Myocyte (in vitro differentiated cells): ENCODE measurements around the gene CRYBG2. TPM values are rescaled to one million over a fixed set of nuclear protein-coding genes. Genes with fewer than 3 reads are reported as not detected.
A peak's percentile ranks its signal among the peaks of the same experiment; 100 is the strongest.
"Not testable (repeated sequence)": the region's sequence is repeated elsewhere in the genome, so short reads cannot be mapped to it uniquely, and the experiment has no call there.

ENCODE experiments used
- DNase-seq: peaks from one replicate; pipeline ENCODE4 v3.0.0-alpha.2; 2012; ENCODE audit warnings: low read depth
- total RNA-seq: library from RNA; depleted of rRNA; stranded (reverse); fragments of >200 nt; gene quantifications from 2 replicates; pipeline ENCODE4 v1.2.3, GENCODE V29; 2014

CRYBG2 gene
- total RNA-seq, 1 donor from 2014 or later, result not detected

DNA sequence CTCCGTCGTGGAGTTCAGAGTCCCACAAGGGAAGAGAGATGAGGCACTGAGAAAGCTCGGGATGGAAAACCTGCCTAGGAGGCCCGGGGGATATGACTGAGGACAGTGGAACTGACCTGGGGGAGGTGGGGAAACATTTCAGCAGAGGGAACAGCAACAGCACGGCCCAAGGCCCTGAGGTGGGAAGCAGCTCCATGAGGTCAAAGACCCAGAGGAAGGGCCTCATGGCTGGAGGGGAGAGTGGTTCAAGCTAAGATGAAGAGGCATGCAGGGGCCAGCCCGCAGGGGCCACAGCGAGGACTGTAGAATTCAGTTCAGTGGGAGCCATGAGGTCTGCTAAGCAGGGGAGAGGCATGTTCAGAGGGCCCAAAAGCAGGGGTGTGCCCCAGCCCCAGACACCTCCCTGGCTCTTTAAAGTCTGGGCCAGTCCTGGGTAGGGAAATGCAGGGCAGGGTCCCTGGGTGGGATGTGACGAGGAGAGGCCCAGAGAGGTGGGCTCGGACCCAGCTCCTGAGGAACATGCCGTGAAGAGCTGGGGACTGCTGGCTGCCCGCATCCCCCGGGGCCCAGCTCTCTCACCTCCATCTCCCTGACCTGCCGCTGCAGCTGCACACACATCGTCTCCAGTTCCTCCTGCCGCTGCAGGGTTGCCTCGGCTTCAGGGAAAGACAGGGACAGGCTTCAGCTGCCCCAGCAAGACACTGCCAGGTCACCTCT lies 57.4 kb downstream of the CRYBG2 start:
- no peak for DNase-seq

DNA sequence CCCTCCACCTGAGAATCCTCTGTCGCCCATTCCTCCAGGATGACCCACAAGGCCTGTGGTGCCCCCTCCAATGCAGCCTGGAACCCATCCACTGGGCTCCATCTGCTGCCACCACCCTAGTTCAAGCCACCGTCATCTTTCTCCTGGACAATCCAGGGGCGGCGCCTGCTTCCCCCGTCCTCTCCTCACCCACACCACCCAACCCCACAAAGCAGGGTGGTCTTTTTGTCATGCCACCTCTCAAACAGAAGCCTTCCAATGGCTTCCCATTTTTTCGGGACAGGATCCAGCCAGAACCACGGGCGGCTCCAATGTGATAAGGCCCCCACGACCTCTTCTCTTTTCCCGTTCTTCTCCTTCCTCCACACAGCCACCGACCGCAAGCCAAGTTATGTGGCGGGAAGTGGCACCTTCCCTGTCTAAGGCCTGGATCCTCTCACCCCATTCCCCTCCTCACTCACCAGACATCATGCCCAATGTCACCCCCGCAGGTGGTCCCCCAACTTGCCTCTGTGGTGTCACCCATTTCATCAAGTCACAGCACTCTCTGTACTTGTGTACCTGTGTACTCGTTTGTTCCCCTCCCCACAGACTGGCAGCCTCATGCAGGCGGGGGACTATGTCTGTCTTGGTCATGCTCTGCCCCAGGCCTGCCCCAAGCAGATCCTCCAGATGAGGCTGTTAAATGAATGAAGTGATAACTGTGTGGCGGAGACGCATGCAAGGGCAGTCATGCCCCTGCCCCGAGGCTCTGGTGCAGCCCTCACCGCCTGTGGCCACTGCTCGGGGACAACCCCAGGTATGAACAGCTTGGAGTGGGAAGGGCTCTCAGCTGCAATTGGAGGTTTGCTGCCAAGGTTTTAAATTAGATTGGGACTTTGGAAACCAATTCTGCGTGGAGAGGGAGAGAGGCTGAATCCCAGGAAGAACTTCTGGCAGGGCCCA lies 58.5 kb downstream of the CRYBG2 start:
- no peak for DNase-seq

DNA sequence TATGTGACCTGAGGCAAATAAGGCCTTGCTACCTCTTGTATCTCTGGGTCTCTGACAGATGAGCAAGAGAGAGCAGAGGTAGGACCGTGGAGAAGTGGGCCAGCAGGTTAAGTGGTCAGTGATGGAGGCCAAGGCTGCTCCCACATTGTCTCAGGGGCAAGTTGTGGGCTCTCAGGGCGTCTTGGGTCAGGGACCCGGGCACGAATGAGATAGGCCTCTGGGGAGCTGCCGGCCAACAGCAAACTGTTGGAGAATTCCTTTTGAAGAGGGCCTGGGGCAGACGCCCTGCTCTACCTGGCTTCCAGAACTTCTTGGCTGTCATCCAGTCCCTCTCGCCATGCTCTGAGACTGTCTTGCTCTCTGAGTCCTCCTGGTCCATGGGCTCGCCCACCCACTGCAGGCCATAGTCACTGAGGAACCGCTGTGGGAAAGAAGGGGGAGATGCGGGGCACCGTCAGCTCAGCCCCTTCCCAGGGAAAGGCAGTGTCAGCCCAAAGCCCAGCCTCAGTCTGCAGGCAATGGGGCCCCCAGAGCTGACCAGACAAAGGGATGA lies 59.9 kb downstream of the CRYBG2 start:
- DNase-seq, result no peak

DNA sequence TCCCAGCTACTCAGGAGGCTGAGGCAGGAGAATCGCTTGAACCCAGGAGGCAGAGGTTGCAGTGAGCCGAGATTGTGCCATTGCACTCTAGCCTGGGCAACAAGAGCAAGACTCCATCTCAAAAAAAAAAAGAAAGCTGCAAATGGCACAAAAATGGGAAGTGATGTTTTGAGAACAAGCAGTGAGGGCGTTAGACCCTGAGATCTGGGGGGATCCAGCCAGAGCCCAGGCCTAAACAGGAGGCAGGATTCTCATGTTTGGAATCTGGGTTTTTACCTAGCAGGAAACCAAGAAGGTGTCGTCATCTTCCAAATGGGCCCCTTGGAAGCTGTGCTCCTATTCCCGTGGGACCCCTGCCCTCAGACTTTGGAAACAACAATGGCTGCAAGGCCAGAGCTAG lies 61.2 kb downstream of the CRYBG2 start:
- DNase-seq, result not testable (repeated sequence)

DNA sequence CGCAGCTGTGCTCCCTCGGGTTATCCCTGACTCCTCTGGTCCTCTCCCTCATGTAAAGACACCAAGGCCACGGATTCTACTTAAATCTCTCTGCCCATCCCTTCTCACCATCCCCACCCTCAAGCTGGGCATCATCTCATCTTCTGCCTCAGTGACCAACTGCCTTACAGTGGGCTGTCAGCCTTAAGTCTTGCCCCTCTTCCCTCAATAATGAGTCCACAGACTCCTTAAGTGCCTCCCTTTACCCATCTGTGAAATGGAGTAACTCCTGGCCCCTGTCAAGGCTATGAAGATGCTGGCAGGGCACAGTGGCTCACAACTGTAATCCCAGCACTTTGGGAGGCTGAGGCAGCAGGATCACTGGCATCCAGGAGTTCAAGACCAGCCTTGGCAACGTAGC lies 62.0 kb downstream of the CRYBG2 start:
- DNase-seq, result no peak

DNA sequence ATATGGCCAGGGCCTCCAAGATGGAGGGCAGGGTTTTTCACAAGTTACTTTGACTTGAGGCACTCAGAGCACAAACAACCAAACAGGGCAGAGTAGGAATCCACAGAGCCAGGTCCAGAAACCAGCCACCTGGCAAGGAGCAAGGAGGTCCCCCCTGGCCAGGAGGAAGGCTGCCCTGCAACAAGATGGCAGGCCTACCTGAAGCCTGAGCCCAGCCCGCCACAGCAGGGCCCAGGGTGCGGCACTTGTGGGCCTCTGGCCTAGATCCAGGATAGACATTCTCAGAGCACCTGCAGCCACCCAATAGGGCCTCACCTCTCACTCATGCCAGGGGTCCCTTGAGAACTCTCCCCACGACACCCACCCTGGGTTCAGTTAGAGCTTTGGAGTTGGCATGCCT lies 62.5 kb downstream of the CRYBG2 start:
- no peak for DNase-seq

DNA sequence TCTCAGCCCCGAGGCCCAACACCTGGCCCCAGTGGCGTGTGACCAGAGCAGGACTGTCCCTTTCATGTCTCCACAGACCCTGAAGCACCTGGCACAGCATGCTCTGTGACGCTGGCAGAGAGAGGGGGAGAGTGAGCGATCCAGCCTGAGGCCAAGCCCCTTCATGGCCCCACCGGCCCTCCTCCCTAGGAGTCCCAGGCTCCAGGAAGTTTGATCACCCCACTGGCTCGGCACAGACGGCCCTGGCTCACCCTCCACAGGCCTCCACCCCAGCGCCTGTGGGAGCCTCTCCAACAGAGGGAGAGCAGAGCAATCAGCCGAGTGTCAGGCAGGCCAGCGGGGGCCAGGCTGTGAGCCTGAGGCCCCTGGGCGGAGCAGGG lies 63.1 kb downstream of the CRYBG2 start:
- DNase-seq, result peak; percentile 2

DNA sequence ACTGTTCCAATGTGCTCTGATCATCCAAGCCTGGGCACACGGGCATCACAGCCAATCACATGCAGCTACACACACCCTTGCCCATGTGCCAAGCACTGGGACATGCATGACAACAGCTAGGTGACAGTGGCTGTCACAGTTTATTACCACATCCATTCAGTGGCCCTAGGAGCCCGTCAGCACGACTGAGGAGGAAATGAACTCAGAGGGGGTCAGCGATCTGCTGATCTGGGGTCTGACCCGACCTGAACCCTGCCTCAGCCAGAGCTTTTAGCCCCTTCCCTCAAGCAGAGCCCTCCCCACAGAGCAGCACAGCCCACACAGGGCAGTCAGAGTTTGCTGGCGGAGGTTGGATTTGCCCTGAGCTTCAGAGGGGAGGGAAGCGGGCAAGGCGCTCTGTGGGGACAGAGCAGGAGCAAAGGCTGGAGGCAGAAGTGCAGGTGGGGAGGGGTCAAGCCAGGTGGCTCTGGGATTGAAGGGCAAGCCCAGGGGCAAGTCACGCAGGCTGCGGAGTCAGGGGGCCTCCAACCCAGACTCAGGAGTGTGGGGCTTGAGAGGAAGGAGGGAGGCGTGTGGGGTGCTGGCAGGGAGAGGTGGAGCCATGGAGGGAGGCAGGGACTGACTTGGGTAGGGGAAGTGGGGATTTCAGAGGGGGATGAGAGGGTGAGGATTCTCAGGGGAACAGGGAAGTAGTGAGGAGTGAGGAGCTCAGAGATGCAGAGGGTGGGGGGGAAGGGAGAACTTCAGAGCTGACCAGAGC lies 63.6 kb downstream of the CRYBG2 start:
- no peak for DNase-seq

DNA sequence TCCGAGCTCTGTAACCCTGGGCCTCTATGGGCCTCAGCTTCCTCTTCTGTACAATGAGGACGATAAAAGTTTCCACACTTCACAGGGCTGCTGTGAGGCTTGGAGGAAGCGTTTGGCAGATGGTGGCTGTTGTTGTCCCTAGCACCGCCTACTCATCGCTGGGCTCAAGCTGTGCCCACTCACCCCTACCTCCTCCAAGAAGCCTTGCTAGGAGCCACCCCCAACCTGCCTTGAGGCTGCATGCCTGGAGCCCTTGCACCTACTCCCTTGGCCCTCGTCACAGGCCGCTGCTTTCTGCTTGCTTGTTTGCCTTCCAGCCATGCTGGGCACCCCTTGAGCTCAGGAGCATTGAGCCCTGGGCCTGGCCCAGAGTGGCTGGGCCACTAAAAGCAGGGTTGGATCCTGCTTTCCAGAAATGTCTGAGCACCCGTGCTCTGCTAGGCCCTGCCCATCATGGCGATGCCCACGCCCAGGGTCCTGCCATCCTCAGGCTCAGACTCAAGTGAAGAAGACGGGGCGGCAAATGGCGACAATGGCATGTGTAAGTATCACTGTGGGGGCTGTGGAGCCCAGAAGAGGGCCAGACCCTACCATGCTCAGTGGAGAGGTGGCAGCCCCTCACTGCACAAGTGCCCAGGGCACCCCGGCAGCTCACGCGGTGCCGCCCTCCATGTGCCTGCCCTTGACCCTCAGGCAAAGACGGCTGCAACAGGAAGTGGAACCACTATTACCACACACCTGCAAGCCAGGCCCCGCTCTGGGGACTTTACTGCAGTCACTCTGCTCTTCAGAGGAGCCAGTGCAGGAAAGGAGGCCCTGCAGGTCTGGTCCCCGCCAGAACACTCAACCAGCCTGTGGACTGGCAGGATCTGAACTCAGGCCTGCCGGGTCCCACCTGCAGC lies 64.5 kb downstream of the CRYBG2 start:
- DNase-seq, result no peak

DNA sequence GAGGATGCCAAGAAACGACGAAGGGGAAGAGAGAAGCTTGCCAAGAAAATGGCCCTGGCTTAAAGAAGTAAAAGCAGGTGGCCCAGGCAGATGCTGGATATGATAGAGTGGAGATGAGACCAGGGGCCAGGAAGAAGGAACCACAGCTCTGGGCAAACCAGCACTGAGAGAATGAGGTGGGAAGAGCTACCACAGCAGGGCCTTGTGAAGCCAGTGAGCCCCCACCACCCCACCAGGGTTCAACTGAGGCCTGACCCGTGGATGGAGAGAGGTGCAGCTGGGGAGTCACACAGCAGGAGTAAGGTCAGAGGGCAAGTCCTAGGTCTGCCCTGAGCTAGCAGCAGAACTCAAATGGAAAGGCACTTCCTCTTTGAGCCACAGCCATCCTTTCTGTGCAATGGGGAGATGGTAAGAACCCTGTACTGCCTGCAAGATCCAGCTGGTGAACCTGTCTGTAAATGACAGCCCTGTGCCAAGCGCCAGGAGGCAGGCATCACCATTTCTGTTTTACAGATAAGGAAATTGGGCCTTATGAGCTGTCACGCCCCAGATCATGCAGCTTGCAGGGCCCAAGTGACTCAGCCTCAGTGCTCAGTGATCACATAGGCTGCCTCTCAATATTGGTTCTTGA lies 65.5 kb downstream of the CRYBG2 start:
- peak; percentile 17 for DNase-seq

DNA sequence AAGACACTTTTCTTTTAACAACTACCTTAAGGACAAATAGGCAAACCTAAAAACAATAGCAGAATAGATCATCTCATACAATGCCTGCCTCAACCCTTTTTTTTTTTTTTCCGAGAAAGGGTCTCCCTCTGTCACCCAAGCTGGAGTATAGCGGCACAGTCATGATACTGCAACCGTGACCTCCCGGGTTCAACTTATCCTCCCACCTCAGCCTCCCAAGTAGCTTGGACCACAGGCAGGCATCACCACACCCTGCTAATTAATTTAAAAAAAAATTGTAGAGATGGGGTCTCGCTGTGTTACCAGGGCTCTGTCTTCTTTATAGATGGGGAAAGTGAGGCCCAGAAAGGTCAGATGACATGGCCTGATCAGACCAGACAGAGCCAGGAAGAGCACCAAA lies 66.1 kb downstream of the CRYBG2 start:
- no peak for DNase-seq

DNA sequence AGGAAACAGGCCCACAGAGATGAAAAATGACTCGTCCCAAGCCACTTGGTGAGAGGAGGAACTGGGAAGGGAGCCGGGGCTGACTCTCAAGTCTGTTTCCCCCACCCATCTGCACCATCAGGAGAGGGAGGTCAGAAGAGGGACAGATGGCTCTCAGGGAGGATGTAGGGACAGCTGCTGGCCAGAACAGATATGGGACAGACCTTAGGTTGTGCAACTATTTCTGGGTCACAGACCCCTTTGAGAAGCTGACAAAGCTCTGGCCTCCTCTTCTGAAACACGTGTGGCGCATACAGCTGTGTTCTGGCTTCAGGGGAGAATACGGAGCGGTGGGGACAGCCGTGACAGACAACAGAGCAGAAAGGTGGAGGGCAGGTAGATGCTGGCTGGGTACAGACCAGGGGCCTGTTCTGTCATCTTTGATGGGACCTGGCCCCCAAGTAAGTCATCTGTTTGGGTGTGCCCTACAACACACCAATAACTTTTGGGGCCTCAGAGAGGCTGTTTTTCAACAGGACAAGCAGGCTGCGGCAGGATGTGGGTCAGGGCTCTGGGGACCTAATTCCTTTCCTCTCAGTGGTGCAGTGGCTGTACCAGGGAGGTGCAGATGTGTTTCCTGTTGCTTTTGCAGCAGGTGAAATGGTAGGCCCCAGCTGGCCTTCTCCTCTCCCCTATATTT lies 66.8 kb downstream of the CRYBG2 start:
- peak; percentile 79 for DNase-seq

DNA sequence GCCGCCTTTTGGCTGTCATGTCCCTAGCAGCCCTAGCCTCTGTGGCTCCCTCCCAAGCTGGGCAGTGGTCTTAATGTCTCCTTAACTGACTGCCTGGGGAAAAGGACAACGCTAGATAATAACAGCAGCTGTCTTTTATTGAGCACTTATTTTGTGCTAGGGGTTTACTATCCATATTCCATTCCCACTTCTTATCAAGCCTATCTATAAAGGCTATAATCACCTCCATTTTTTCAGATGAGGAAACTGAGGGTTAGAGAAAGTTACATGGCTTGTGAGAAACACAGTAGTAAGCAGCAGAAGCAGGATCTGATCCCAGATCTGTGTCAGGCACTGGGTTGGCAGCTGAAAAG lies 67.9 kb downstream of the CRYBG2 start:
- DNase-seq, result no peak

DNA sequence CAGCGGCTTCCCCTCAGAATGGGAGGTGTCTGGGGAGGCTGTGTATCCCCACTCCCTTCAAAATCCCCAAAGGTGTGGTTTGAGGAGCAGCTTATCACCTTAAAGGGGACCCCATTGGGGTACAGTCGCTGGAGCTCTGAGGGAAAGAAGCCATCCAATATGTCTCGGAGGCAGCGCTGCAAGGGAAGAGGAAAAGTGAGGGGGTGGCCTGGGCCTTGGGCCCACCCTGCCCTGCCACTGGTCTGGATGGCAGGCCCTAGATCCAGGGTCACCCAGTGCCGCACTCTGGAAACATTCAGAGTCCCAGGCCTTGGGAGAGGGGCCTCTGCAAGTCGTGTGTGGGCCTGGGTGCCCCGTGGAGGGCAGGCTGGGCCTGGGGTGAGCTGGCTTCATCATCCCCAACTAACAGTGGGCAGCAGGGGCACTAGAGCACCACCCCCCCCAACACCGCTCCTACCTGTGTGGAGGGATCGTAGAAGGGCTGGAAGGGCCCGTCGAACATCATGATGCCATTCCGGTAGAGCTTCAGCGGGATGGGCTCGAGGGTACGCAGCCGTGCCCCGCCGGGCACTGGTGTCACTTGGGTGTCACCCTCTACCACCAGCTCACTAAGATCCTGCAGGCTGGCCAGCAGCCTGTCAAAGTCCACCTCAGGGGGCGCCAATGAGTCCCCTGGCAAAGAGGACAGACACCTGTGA lies 68.4 kb downstream of the CRYBG2 start:
- peak; percentile 53 for DNase-seq

DNA sequence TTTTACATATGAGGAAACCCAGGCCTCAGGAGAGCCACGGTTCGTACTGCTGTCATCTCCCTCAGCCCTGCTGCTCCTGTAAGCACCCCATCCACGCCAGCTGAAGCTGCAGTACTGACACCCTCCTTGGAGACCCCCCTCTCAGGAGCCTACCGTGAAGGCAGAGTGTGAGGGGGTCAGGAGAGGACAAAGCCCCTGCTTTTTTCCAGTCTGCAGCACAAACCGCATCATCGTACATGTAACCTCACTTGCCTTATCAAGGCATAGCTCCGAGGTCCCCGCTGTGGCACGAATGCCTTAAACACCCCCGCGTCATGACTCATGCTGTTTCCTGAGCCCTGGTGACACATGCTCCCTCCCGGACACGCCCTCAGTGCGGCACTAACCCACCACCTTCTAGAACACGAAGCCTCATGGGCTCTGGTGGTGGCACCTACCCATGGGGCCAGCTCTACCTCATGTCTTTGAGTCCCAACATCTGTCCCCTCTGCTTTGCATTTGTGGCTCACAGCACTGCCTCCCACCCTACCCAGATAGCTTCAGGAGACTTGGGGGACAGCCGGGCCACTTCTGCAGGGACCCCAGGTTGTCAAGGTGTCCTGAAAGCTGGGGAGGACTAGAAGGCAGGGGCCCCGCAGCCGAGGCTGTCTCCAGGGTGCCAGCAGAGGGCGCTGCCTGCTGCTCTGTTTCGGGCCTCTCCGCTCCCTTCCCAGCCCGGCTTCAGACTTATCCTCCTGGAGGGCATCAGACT lies 69.2 kb downstream of the CRYBG2 start:
- peak; percentile 95 for DNase-seq

DNA sequence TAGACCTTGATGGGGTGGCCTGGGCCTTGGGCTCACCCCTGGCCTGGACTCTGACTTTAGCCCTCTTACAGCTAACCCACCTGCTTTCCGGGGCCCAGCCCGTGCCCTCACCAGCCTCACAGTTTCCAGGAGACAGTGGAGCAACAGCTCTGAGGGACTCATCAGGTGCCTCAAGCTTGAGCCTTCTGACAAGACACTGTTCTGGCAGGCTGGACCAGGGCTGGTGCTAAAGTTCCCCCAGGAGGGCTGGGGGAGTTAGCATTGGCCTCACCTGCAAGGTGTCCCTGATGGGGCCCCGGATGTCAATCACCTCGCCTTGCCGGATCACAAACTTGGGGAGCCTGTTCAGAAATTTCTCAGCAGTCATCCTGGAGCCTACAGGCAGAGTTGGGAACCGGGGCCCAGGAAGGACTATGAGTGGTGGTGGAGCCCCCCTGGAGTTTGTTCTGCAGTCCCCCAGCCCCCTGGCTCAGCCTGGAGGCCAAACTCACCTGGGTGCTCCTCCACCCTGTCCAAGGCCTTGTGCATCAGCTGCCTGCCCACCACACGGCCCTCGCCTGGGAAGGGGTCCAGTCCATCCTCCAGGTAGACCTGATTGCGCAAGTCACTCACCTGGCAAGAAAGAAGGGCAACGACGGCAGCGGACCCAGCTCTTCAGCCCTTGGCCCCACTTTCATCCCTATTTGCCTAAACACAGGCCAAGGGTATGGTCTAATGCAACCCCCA lies 69.9 kb downstream of the CRYBG2 start:
- peak; percentile 2 for DNase-seq

DNA sequence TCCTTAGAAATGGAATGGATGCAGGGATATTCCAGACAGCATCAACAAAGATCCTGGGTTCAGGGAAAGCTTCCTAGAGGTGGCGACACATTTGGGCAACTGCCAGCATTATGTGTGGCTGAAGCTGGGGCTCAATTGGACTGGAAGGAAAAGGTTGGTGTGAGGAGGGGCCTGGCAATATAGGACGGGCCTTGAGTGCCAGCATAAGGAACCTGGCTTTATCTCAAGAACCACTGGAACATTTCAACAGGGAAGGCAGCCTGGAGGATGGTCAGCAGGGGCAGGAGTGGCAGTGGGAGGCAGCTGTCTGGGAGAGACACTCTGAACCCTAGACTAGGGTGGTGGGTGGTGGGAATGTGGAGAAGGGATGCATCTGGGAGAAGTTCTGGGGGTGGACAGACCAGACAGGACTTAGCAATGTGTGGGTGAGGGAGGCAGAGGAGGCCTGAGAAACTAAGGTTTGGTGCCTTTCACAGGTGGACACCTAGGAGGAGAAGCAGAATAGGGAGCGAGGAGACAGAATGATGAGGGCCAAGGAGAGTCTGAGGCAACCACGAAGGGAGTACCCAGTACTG lies 70.6 kb downstream of the CRYBG2 start:
- DNase-seq, result peak; percentile 15
